Naive B cell (primary cell): ENCODE data around the gene KCTD6. TPM values are rescaled to one million over a fixed set of nuclear protein-coding genes. Genes with fewer than 3 reads are reported as not detected.

Source experiments
- ATAC-seq, 2 donors: fragments of 150-1000 bp; cut with Tn5 transposase; 2 replicates each; pipeline ENCODE4 v1.10.0; 2021; ENCODE audit warnings: low read depth in 2 of 2, mild to moderate bottlenecking in 2 of 2, moderate library complexity in 2 of 2
- DNase-seq: peaks from one replicate; pipeline ENCODE4 v3.0.0; 2022
- H3K27ac Mint-ChIP-seq, 6 donors: one replicate each; pipeline ENCODE4 v1.8.0; 2020 to 2022; ENCODE audit warnings: mild to moderate bottlenecking in 6 of 6, mixed read lengths in 6 of 6, moderate library complexity in 5 of 6, inconsistent platforms in 2 of 6
- H3K27me3 Mint-ChIP-seq, 3 donors: one replicate each; pipeline ENCODE4 v1.8.0; 2021 to 2022; ENCODE audit warnings: mixed read lengths in 3 of 3, mild to moderate bottlenecking in 1 of 3
- H3K36me3 Mint-ChIP-seq, 2 donors: one replicate each; pipeline ENCODE4 v1.8.0; 2020 to 2022; ENCODE audit warnings: mixed read lengths in 2 of 2, inconsistent platforms in 1 of 2, mild to moderate bottlenecking in 1 of 2
- H3K4me1 Mint-ChIP-seq, 3 donors: one replicate each; pipeline ENCODE4 v1.8.0; 2020 to 2022; ENCODE audit warnings: mixed read lengths in 3 of 3, inconsistent platforms in 1 of 3, mild to moderate bottlenecking in 1 of 3, moderate library complexity in 1 of 3
- H3K4me3 Mint-ChIP-seq, 8 donors: one replicate each; pipeline ENCODE4 v1.8.0; 2020 to 2022; ENCODE audit warnings: mild to moderate bottlenecking in 8 of 8, mixed read lengths in 8 of 8, moderate library complexity in 8 of 8, inconsistent platforms in 2 of 8
- H3K9me3 Mint-ChIP-seq, 7 donors: one replicate each; pipeline ENCODE4 v1.8.0; 2020 to 2022; ENCODE audit warnings: mixed read lengths in 7 of 7, mild to moderate bottlenecking in 5 of 7, inconsistent platforms in 2 of 7, moderate library complexity in 1 of 7
- polyA plus RNA-seq, 6 donors: library from polyadenylated mRNA; unstranded; fragments of 300-500 nt; fragmentation: Illumina TruSeq; gene quantifications; one replicate each; pipeline ENCODE4 v1.2.3, GENCODE V29; 2021; ENCODE audit warnings: low read depth in 6 of 6

Gene KCTD6
- polyA plus RNA-seq, 6 donors from 2014 or later, result 11.2 to 15.4 (median 12.6) TPM

GRCh38 chr3:58535531-58536500 lies 43.9 kb downstream of the KCTD6 start:
- no peak for DNase-seq
- no peak overlapping the region for H3K4me3 Mint-ChIP-seq
- peaks cover 7 to 12% (median 9%) of the 10 kb centered on the region in 3 donors for H3K4me1 Mint-ChIP-seq
- no peak for ATAC-seq
- H3K27ac Mint-ChIP-seq, result peak overlapping the region in 2 of 6 donors; percentile 0 to 55
- H3K9me3 Mint-ChIP-seq, result no peaks in the 10 kb centered on the region
- no peaks in the 10 kb centered on the region for H3K36me3 Mint-ChIP-seq
- H3K27me3 Mint-ChIP-seq, result peaks cover 0 to 5% (median 0%) of the 10 kb centered on the region in 3 donors

- peak within 1 kb of the TSS in 3 of 6 donors; percentile 43 to 80 (median 55) for H3K27ac Mint-ChIP-seq
- no peaks in the 10 kb centered on the region for H3K36me3 Mint-ChIP-seq
- peaks cover 0 to 5% (median 0%) of the 10 kb centered on the region in 3 donors for H3K27me3 Mint-ChIP-seq
- DNase-seq, result no peak
- peaks cover 7 to 12% (median 9%) of the 10 kb centered on the region in 3 donors for H3K4me1 Mint-ChIP-seq
- H3K4me3 Mint-ChIP-seq, result no peak within 1 kb of the TSS
- no peak for ATAC-seq
- no peaks in the 10 kb centered on the region for H3K9me3 Mint-ChIP-seq
These were observed 44.9 kb downstream of the KCTD6 start, which contains the start of gene ACOX2 for GRCh38 chr3:58536501-58537411. Gene ACOX2, minus strand, starts transcription at chr3:58537190. Its CDS starts 2,084 bp downstream, at chr3:58535106.

GRCh38 chr3:58537412-58538301 lies 45.8 kb downstream of the KCTD6 start:
- H3K4me1 Mint-ChIP-seq, result peaks cover 4 to 8% (median 7%) of the 10 kb centered on the region in 3 donors

GRCh38 chr3:58539626-58540025 lies 47.7 kb downstream of the KCTD6 start:
- peaks cover 0 to 5% (median 0%) of the 10 kb centered on the region in 3 donors for H3K27me3 Mint-ChIP-seq
- no peaks in the 10 kb centered on the region for H3K9me3 Mint-ChIP-seq
- DNase-seq (no peak), ATAC-seq (no peak)
- no peaks in the 10 kb centered on the region for H3K4me1 Mint-ChIP-seq
- H3K27ac Mint-ChIP-seq, result peak overlapping the region in 1 of 6 donors; percentile 1
- H3K36me3 Mint-ChIP-seq, result no peaks in the 10 kb centered on the region
- no peak overlapping the region for H3K4me3 Mint-ChIP-seq

More at GRCh38 chr3:58537412-58538301, 45.8 kb downstream of the KCTD6 start:
- Mint-ChIP-seq H3K36me3 (no peaks in the 10 kb centered on the region), H3K27me3 (peaks cover 0 to 5% (median 0%) of the 10 kb centered on the region in 3 donors), H3K27ac (peak overlapping the region in 1 of 6 donors; percentile 43), H3K4me3 (no peak overlapping the region), H3K9me3 (no peaks in the 10 kb centered on the region)
- ATAC-seq, result no peak
- no peak for DNase-seq

GRCh38 chr3:58540176-58540858 lies 48.4 kb downstream of the KCTD6 start:
- DNase-seq (no peak), ATAC-seq (no peak)
- Mint-ChIP-seq H3K27me3 (peaks cover 0 to 5% (median 0%) of the 10 kb centered on the region in 3 donors), H3K9me3 (no peaks in the 10 kb centered on the region), H3K36me3 (no peaks in the 10 kb centered on the region), H3K27ac (no peak overlapping the region), H3K4me3 (no peak overlapping the region), H3K4me1 (no peaks in the 10 kb centered on the region)

GRCh38 chr3:58544541-58544940 lies 52.6 kb downstream of the KCTD6 start:
- no peaks in the 10 kb centered on the region for H3K27me3 Mint-ChIP-seq
- ATAC-seq, result no peak
- no peak overlapping the region for H3K4me3 Mint-ChIP-seq
- H3K4me1 Mint-ChIP-seq, result no peaks in the 10 kb centered on the region
- no peak for DNase-seq
- no peaks in the 10 kb centered on the region for H3K36me3 Mint-ChIP-seq
- no peaks in the 10 kb centered on the region for H3K9me3 Mint-ChIP-seq
- H3K27ac Mint-ChIP-seq, result no peak overlapping the region

- peaks cover 0 to 15% (median 9%) of the 10 kb centered on the region in 3 donors for H3K27me3 Mint-ChIP-seq
- no peak overlapping the region for H3K4me3 Mint-ChIP-seq
- no peak for ATAC-seq
- H3K4me1 Mint-ChIP-seq, result no peaks in the 10 kb centered on the region
- no peak overlapping the region for H3K27ac Mint-ChIP-seq
- no peak for DNase-seq
- H3K36me3 Mint-ChIP-seq, result peaks cover 0 to 8% of the 10 kb centered on the region in 2 donors
- H3K9me3 Mint-ChIP-seq, result peaks cover 3 to 15% (median 6%) of the 10 kb centered on the region in 7 donors
These were observed 59.8 kb downstream of the KCTD6 start for GRCh38 chr3:58551636-58552180.

Other genes starting within 250 kb of the KCTD6 start
- 1 to 10 TPM; 4.5 to 8.7 (median 6.9) TPM for gene RPP14, start 185.9 kb upstream of the KCTD6 start, polyA plus RNA-seq
- 10 to 100 TPM in 5 of 6 donors, 1 to 10 TPM in 1; 5.7 to 26.9 (median 18.6) TPM for gene HTD2, start 185.6 kb upstream of the KCTD6 start, polyA plus RNA-seq
- gene PXK, start 159.2 kb upstream of the KCTD6 start, polyA plus RNA-seq, result 100 to 1,000 TPM in 5 of 6 donors, 10 to 100 TPM in 1; 88.9 to 156 (median 126) TPM
- gene PDHB, start 58.3 kb upstream of the KCTD6 start, polyA plus RNA-seq, result 100 to 1,000 TPM in 3 of 6 donors, 10 to 100 TPM in 3; 84.4 to 157 (median 101) TPM
- gene ACOX2, start 45.1 kb downstream of the KCTD6 start, polyA plus RNA-seq, result not detected
- not detected for gene FAM107A, start 85.3 kb downstream of the KCTD6 start, polyA plus RNA-seq
- not detected for gene FAM3D, start 174.7 kb downstream of the KCTD6 start, polyA plus RNA-seq